SU-DHL-6 (cell line): ENCODE measurements around the gene GNAS.

Experiments
- H2AFZ ChIP-seq: fragments of 200-600 bp; sonication (generic); 2 replicates; pipeline ENCODE4 v1.6.1; 2014; ENCODE audit warnings: low read depth, mild to moderate bottlenecking, moderate library complexity, mixed read lengths, antibody characterized with exemption, low read length; ENCODE audit not compliant: severe bottlenecking
- H3F3A ChIP-seq: fragments of 200-600 bp; shearing (Covaris generic); 2 replicates; pipeline ENCODE4 v1.6.0; 2016; ENCODE audit warnings: antibody characterized with exemption, mild to moderate bottlenecking; ENCODE audit not compliant: insufficient read depth
- H3K27ac ChIP-seq: fragments of 200-600 bp; sonication (generic); 2 replicates; pipeline ENCODE4 v1.5.1; 2016; ENCODE audit warnings: low read depth, mild to moderate bottlenecking, low read length, moderate library complexity, mixed read lengths
- H3K27me3 ChIP-seq: fragments of 200-600 bp; sonication (generic), shearing (Covaris generic); 2 replicates; pipeline ENCODE4 v1.6.0; 2014; ENCODE audit warnings: mild to moderate bottlenecking, low read length
- H3K36me3 ChIP-seq: fragments of 200-600 bp; sonication (generic); 2 replicates; pipeline ENCODE4 v1.6.1; 2014; ENCODE audit warnings: mild to moderate bottlenecking, low read length, mixed read lengths
- H3K4me2 ChIP-seq: fragments of 300-600, 200-600 bp; shearing (Covaris generic), sonication (generic); 2 replicates; pipeline ENCODE4 v1.6.0; 2014; ENCODE audit warnings: low read length, low read depth, mild to moderate bottlenecking; ENCODE audit not compliant: poor library complexity, severe bottlenecking
- H3K4me3 ChIP-seq: fragments of 200-600 bp; sonication (generic); 2 replicates; pipeline ENCODE4 v1.5.1; 2014; ENCODE audit warnings: antibody characterized with exemption, low read length, mild to moderate bottlenecking, mixed read lengths; ENCODE audit not compliant: insufficient read depth, poor library complexity, severe bottlenecking
- H3K79me2 ChIP-seq: fragments of 200-600 bp; sonication (generic); 2 replicates; pipeline ENCODE4 v1.6.1; 2014; ENCODE audit warnings: mild to moderate bottlenecking, low read length, moderate library complexity; ENCODE audit not compliant: insufficient read depth
- H3K9ac ChIP-seq: fragments of 200-600 bp; sonication (generic); 2 replicates; pipeline ENCODE4 v1.7.0; 2014; ENCODE audit warnings: mild to moderate bottlenecking, low read length
- H3K9me2 ChIP-seq: fragments of 200-600 bp; sonication (generic); replicated peaks from 2 replicates; pipeline ENCODE4 v1.6.1; 2014; ENCODE audit warnings: low read length; ENCODE audit not compliant: insufficient read depth
- H3K9me3 ChIP-seq: fragments of 200-600 bp; sonication (generic); 2 replicates; pipeline ENCODE4 v1.6.1; 2014; ENCODE audit warnings: low read length, mixed read lengths; ENCODE audit not compliant: insufficient read depth
- H4K20me1 ChIP-seq: fragments of 200-600 bp; sonication (generic); 2 replicates; pipeline ENCODE4 v1.6.1; 2014; ENCODE audit warnings: low read depth, mild to moderate bottlenecking, antibody characterized with exemption, low read length, moderate library complexity, mixed read lengths
- EZH2phosphoT487 ChIP-seq: fragments of 200-600 bp; sonication (generic), shearing (Covaris generic); conservative IDR thresholded peaks from 2 replicates; pipeline ENCODE4 v1.6.1; 2018; ENCODE audit warnings: mild to moderate bottlenecking, antibody characterized with exemption, low read length, moderate library complexity, mixed read lengths
- TF ChIP-seq, protein P1 (sequence below): fragments of 200-600 bp; sonication (generic); IDR thresholded peaks from one replicate; pipeline ENCODE4 v1.5.1; 2017; ENCODE audit warnings: antibody characterized with exemption, mild to moderate bottlenecking, low read length, moderate library complexity; ENCODE audit not compliant: insufficient read depth, poor library complexity, severe bottlenecking

GNAS gene

DNA sequence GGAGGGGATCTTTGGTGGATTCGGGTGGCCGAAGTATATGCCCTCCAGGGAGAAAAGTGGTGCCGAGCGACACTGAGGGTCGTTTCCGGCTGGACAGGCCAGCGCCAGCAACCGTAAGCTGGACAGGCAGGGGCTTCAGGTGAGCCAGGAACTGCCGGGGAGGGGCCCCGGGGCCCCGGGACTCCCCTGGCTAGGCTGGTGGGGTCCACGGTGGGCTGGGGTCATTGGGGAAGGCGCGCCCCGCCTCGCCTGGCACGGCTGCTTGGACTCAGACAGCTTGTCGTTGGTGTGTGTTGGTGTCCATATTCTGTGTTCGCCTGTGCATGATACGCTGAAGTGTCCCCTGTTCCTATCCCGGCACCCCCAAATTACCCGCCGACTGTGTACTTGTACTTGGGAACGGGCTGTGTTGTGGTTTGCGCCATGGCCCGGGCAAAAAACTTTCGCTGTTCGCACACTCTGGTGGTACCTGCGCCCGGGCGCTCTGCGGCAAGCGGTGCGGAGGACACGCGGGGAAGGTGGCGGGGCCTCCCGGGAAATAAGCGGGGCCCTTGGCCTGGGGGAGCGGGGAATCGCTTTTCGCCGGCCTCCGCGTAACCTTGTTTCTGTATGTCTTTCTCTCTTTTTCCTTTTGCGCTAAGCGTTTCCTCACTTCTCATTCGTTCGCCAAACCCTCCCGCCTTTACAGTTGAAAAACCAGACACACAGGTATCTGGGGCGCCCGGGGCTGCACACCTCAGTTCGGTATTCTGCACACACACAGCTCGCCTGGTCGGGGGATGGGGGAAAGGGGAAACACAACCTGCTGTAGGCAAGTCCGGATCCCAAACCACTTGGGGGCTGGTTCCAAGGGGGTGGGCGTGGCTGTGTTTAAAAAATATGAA lies 3.2 kb downstream of the GNAS start:
- no peaks in the 10 kb centered on the region for H3K9me3 ChIP-seq
- TF ChIP-seq, protein P1, sequence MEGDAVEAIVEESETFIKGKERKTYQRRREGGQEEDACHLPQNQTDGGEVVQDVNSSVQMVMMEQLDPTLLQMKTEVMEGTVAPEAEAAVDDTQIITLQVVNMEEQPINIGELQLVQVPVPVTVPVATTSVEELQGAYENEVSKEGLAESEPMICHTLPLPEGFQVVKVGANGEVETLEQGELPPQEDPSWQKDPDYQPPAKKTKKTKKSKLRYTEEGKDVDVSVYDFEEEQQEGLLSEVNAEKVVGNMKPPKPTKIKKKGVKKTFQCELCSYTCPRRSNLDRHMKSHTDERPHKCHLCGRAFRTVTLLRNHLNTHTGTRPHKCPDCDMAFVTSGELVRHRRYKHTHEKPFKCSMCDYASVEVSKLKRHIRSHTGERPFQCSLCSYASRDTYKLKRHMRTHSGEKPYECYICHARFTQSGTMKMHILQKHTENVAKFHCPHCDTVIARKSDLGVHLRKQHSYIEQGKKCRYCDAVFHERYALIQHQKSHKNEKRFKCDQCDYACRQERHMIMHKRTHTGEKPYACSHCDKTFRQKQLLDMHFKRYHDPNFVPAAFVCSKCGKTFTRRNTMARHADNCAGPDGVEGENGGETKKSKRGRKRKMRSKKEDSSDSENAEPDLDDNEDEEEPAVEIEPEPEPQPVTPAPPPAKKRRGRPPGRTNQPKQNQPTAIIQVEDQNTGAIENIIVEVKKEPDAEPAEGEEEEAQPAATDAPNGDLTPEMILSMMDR, result no peak
- TF ChIP-seq EZH2phosphoT487, result 0 out of 2 replicates have a peak, but pooled peaks have one; percentile 49
- no peaks in the 10 kb centered on the region for H3F3A ChIP-seq
- H3K36me3 ChIP-seq, result no peaks in the 10 kb centered on the region
- no peaks in the 10 kb centered on the region for H3K79me2 ChIP-seq
- H3K9ac ChIP-seq, result no peak overlapping the region
- no peak overlapping the region for H2AFZ ChIP-seq
- no peaks in the 10 kb centered on the region for H3K9me2 ChIP-seq
- H3K4me2 ChIP-seq, result no peak overlapping the region
- no peaks in the 10 kb centered on the region for H3K27me3 ChIP-seq
- H3K4me3 ChIP-seq, result no peak overlapping the region
- H3K27ac ChIP-seq, result no peak overlapping the region
- no peaks in the 10 kb centered on the region for H4K20me1 ChIP-seq

DNA sequence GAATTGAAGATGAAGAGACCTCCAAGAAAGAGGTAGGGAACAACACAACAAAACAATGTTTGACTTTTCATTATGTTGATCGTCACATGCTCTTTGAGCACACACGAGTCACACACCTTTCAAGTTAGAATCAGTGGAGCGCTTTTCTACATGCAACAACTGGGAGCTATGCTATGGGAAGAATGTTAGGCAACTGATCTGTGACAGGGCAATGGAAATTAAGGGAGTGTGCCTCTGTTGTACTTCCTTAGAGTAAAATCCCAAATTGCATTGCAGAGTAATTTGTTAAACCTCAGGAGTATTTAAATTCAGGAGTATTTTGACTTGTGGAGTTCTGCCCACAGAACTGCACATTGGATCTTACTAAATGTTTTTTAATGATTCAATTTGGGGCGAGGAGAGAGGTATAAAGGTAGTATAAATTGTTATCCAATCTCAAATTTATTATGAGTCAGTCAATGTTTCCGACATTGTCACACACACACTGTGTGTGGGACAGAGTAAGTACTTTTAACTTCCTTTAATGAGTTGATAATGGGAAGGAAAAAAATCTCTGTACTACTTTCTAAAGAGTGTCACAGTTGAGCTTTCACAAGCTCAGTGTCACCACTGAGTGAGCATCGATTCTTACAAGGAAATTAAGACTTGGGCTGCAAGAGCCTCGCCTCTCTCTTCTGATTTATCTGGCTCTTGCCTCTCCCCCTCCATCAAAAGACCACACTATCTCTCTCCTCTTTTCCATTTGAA lies 10.7 kb downstream of the GNAS start:
- Histone ChIP-seq H2AFZ (no peak overlapping the region), H3K79me2 (no peaks in the 10 kb centered on the region), H3K4me3 (no peak overlapping the region), H3K27me3 (no peaks in the 10 kb centered on the region), H3K9me3 (no peaks in the 10 kb centered on the region), H4K20me1 (no peaks in the 10 kb centered on the region), H3K27ac (no peak overlapping the region), H3K4me2 (no peak overlapping the region), H3K36me3 (no peaks in the 10 kb centered on the region), H3K9me2 (no peaks in the 10 kb centered on the region), H3K9ac (no peak overlapping the region), H3F3A (no peaks in the 10 kb centered on the region)
- TF ChIP-seq, protein P1, result no peak
- TF ChIP-seq EZH2phosphoT487, result no peak

DNA sequence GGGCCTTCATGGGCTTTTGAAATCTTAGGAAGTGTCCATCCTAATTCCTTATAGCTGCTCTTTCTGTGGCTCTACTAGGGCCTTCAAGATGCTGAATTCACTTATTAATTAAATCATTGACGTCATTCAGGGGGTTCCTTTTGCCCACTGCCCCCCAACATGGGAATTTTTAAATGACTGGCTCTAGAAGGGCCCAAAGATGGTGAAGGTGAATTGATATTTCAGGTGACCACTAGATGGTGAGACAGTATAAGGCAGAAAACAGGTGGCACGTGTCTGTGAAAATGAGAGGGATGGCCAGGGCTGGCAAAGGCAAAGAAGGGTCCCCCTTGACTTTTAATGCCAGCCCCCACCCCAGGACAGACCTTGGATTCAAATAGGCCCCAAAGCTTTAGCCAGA lies 11.8 kb downstream of the GNAS start:
- Histone ChIP-seq H3K4me2 (no peak overlapping the region), H3K36me3 (no peaks in the 10 kb centered on the region), H3K27ac (no peak overlapping the region), H3K9me2 (no peaks in the 10 kb centered on the region), H3F3A (no peaks in the 10 kb centered on the region), H3K4me3 (no peak overlapping the region), H3K9ac (no peak overlapping the region), H4K20me1 (no peaks in the 10 kb centered on the region), H2AFZ (no peak overlapping the region), H3K79me2 (no peaks in the 10 kb centered on the region), H3K9me3 (no peaks in the 10 kb centered on the region), H3K27me3 (no peaks in the 10 kb centered on the region)
- TF ChIP-seq, protein P1, result peak; percentile 40
- no peak for TF ChIP-seq EZH2phosphoT487
